KMS-11 (cell line): Measurements from ENCODE around the gene ZNF396.
A peak's percentile ranks its signal among the peaks of the same experiment; 100 is the strongest.

Experiments used
- H2AFZ ChIP-seq: fragments of 200-600 bp; sonication (generic); 2 replicates; pipeline ENCODE4 v1.6.1; 2016; ENCODE audit warnings: antibody characterized with exemption, mixed run types, low read depth
- H3K27ac ChIP-seq: fragments of 200-600 bp; sonication (generic); 2 replicates; pipeline ENCODE4 v1.6.1; 2016; ENCODE audit warnings: mild to moderate bottlenecking, mixed run types
- H3K27me3 ChIP-seq: fragments of 200-600 bp; sonication (generic); 2 replicates; pipeline ENCODE4 v1.6.1; 2017; ENCODE audit warnings: mild to moderate bottlenecking, low read depth, mixed run types, moderate library complexity; ENCODE audit not compliant: insufficient read depth
- H3K36me3 ChIP-seq: fragments of 200-600 bp; sonication (generic); 2 replicates; pipeline ENCODE4 v1.6.1; 2017; ENCODE audit warnings: mild to moderate bottlenecking, mixed run types; ENCODE audit not compliant: insufficient read depth
- H3K4me1 ChIP-seq: fragments of 200-600 bp; sonication (generic); 2 replicates; pipeline ENCODE4 v1.6.1; 2016; ENCODE audit warnings: mild to moderate bottlenecking, low read depth, mixed run types; ENCODE audit not compliant: poor library complexity, severe bottlenecking
- H3K4me2 ChIP-seq: fragments of 200-600 bp; sonication (generic); 2 replicates; pipeline ENCODE4 v1.7.0; 2016; ENCODE audit warnings: mild to moderate bottlenecking, mixed run types
- H3K4me3 ChIP-seq: fragments of 200-600 bp; sonication (generic); IDR thresholded peaks from 2 replicates; pipeline ENCODE4 v1.6.1; 2017; ENCODE audit warnings: low read depth, low read length, mixed read lengths; ENCODE audit not compliant: insufficient read depth
- H3K79me2 ChIP-seq: fragments of 200-600 bp; sonication (generic); 2 replicates; pipeline ENCODE4 v1.6.1; 2016; ENCODE audit warnings: low read depth, mixed run types; ENCODE audit not compliant: insufficient read depth
- H3K9ac ChIP-seq: fragments of 200-600 bp; sonication (generic); 2 replicates; pipeline ENCODE4 v1.6.1; 2016; ENCODE audit warnings: mild to moderate bottlenecking, mixed run types
- H4K20me1 ChIP-seq: fragments of 200-600 bp; sonication (generic); 2 replicates; pipeline ENCODE4 v1.6.1; 2016; ENCODE audit warnings: mild to moderate bottlenecking, mixed run types; ENCODE audit not compliant: insufficient read depth
- CTCF ChIP-seq: fragments of 200-600 bp; sonication (generic); conservative IDR thresholded peaks from 2 replicates; pipeline ENCODE4 v1.6.1; 2017; ENCODE audit warnings: low read depth, mild to moderate bottlenecking, antibody characterized with exemption, low read length, moderate library complexity, mixed read lengths

Gene ZNF396

GRCh38 chr18:35355140-35355618 lies 22.0 kb downstream of the ZNF396 start:
- Histone ChIP-seq H4K20me1 (no peaks in the 10 kb centered on the region), H3K4me3 (no peak overlapping the region), H2AFZ (no peak overlapping the region), H3K27ac (no peak overlapping the region), H3K4me2 (no peak overlapping the region), H3K36me3 (no peaks in the 10 kb centered on the region), H3K27me3 (no peaks in the 10 kb centered on the region), H3K79me2 (no peaks in the 10 kb centered on the region), H3K4me1 (no peaks in the 10 kb centered on the region), H3K9ac (no peak overlapping the region)
- peak; percentile 59 for TF ChIP-seq CTCF

GRCh38 chr18:35352778-35353177 lies 24.4 kb downstream of the ZNF396 start:
- Histone ChIP-seq H3K27me3 (no peaks in the 10 kb centered on the region), H4K20me1 (no peaks in the 10 kb centered on the region), H3K9ac (no peak overlapping the region), H2AFZ (no peak overlapping the region), H3K4me1 (no peaks in the 10 kb centered on the region), H3K36me3 (no peaks in the 10 kb centered on the region), H3K4me2 (no peak overlapping the region), H3K27ac (no peak overlapping the region), H3K79me2 (no peaks in the 10 kb centered on the region), H3K4me3 (no peak overlapping the region)
- no peak for TF ChIP-seq CTCF

GRCh38 chr18:35352283-35352682 lies 24.9 kb downstream of the ZNF396 start:
- Histone ChIP-seq H3K27ac (no peak overlapping the region), H3K4me3 (no peak overlapping the region), H4K20me1 (no peaks in the 10 kb centered on the region), H3K4me1 (no peaks in the 10 kb centered on the region), H2AFZ (no peak overlapping the region), H3K9ac (no peak overlapping the region), H3K79me2 (no peaks in the 10 kb centered on the region), H3K27me3 (no peaks in the 10 kb centered on the region), H3K4me2 (no peak overlapping the region), H3K36me3 (no peaks in the 10 kb centered on the region)
- no peak for TF ChIP-seq CTCF

- Histone ChIP-seq H3K36me3 (no peaks in the 10 kb centered on the region), H3K9ac (no peak overlapping the region), H3K4me3 (no peak overlapping the region), H3K27me3 (no peaks in the 10 kb centered on the region), H2AFZ (no peak overlapping the region), H4K20me1 (peaks cover 7% of the 10 kb centered on the region; the same call in 1 of the 2 replicates), H3K4me1 (peaks cover 14% of the 10 kb centered on the region), H3K27ac (no peak overlapping the region), H3K79me2 (peaks cover 10% of the 10 kb centered on the region), H3K4me2 (no peak overlapping the region)
- TF ChIP-seq CTCF: no peak
These were observed 29.1 kb downstream of the ZNF396 start for GRCh38 chr18:35348001-35348400.

GRCh38 chr18:35345950-35346349 lies 31.2 kb downstream of the ZNF396 start:
- peaks cover 2% of the 10 kb centered on the region; the same call in 1 of the 2 replicates for H3K36me3 ChIP-seq
- TF ChIP-seq CTCF: no peak
- H3K4me1 ChIP-seq: peaks cover 21% of the 10 kb centered on the region
- no peak overlapping the region for H3K27ac ChIP-seq
- H3K9ac ChIP-seq: no peak overlapping the region
- peak overlapping the region; percentile 87; the same call in 1 of the 2 replicates for H2AFZ ChIP-seq
- no peaks in the 10 kb centered on the region for H3K27me3 ChIP-seq
- H4K20me1 ChIP-seq: peaks cover 12% of the 10 kb centered on the region
- H3K4me2 ChIP-seq: no peak overlapping the region
- no peak overlapping the region for H3K4me3 ChIP-seq
- H3K79me2 ChIP-seq: peaks cover 30% of the 10 kb centered on the region
